Measurements from ENCODE around the gene ABCG5.

The ABCG5 gene

DNA sequence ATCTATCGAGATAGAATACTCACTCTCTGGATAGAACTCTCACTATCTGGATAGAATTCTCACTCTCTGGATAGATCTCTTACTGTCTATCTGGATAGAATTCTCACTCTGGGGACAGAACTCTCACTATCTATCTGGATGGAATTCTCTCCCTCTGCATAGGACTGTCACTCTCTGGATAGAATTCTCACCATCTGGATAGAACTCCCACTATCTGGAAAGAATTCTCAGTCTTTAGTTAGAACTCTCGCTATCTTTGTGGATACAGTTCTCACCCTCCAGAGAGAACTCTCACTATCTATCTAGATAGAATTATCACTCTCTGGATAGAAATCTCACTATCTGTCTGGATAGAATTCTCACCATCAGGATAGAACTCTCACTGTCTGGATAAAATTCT is 16.7 kb upstream of the ABCG5 start:
- no peak overlapping the region for H2BK15ac ChIP-seq (replicated peaks; ENCODE audit: low read depth)

GRCh38 chr2:43854671-43855070 is 16.0 kb upstream of the ABCG5 start:
- no peak overlapping the region for H3K18ac ChIP-seq (ENCODE audit: low read length)
- no peaks in the 10 kb centered on the region for H3K27me3 ChIP-seq (ENCODE audit: insufficient read depth, low read length, poor library complexity)
- no peak overlapping the region for H3K23ac ChIP-seq (ENCODE audit: low read length)
- WGBS (ENCODE audit: extremely low coverage, insufficient coverage, low lambda C conversion rate), result no CpG with 5 or more reads among the region's 3 CpGs
- H3K4me1 ChIP-seq (ENCODE audit: control insufficient read depth, low read depth, low read length), result no peaks in the 10 kb centered on the region
- H3K79me2 ChIP-seq (ENCODE audit: control insufficient read depth, insufficient read depth, low read length), result no peaks in the 10 kb centered on the region
- no peak overlapping the region for H2BK120ac ChIP-seq (ENCODE audit: low read depth, low read length)
- no peak overlapping the region for H3K4ac ChIP-seq (ENCODE audit: low read depth, low read length)
- H3K4me3 ChIP-seq (ENCODE audit: low read length), result no peak overlapping the region
- H3K79me1 ChIP-seq (ENCODE audit: low read length), result no peaks in the 10 kb centered on the region
- H3K36me3 ChIP-seq (ENCODE audit: control insufficient read depth, insufficient read depth, low read length), result no peaks in the 10 kb centered on the region
- H4K8ac ChIP-seq (ENCODE audit: low read depth, low read length), result no peak overlapping the region
- no peak for DNase-seq
- no peak overlapping the region for H2AK5ac ChIP-seq (ENCODE audit: low read length)
- H2BK15ac ChIP-seq (replicated peaks; ENCODE audit: low read depth), result no peak overlapping the region
- H3K27ac ChIP-seq (ENCODE audit: low read depth, low read length), result no peak overlapping the region
- H3K4me2 ChIP-seq (ENCODE audit: low read length), result no peak overlapping the region
- H2BK5ac ChIP-seq (ENCODE audit: low read length), result no peak overlapping the region
- H3K56ac ChIP-seq (ENCODE audit: low read length), result no peak overlapping the region
- no peak overlapping the region for H4K5ac ChIP-seq (ENCODE audit: low read length)
- H3K9ac ChIP-seq (ENCODE audit: low read length), result no peak overlapping the region

More for the DNA sequence above, 16.7 kb upstream of the ABCG5 start:
- Histone ChIP-seq H2AK5ac (ENCODE audit: low read length) (no peak overlapping the region), H3K27me3 (ENCODE audit: insufficient read depth, low read length, poor library complexity) (peaks cover under 1% of the 10 kb centered on the region), H3K79me1 (ENCODE audit: low read length) (no peaks in the 10 kb centered on the region), H3K79me2 (ENCODE audit: control insufficient read depth, insufficient read depth, low read length) (no peaks in the 10 kb centered on the region), H3K27ac (ENCODE audit: low read depth, low read length) (no peak overlapping the region), H3K4me1 (ENCODE audit: control insufficient read depth, low read depth, low read length) (no peaks in the 10 kb centered on the region), H4K5ac (ENCODE audit: low read length) (no peak overlapping the region), H3K18ac (ENCODE audit: low read length) (no peak overlapping the region), H2BK120ac (ENCODE audit: low read depth, low read length) (no peak overlapping the region), H3K4me2 (ENCODE audit: low read length) (no peak overlapping the region), H4K8ac (ENCODE audit: low read depth, low read length) (no peak overlapping the region), H2BK5ac (ENCODE audit: low read length) (no peak overlapping the region), H3K36me3 (ENCODE audit: control insufficient read depth, insufficient read depth, low read length) (no peaks in the 10 kb centered on the region), H3K4ac (ENCODE audit: low read depth, low read length) (no peak overlapping the region), H3K4me3 (ENCODE audit: low read length) (no peak overlapping the region), H3K9ac (ENCODE audit: low read length) (no peak overlapping the region), H3K56ac (ENCODE audit: low read length) (no peak overlapping the region), H3K23ac (ENCODE audit: low read length) (no peak overlapping the region)
- DNase-seq, result peak; percentile 33
- WGBS (ENCODE audit: extremely low coverage, insufficient coverage, low lambda C conversion rate), result no CpG with 5 or more reads among the region's 2 CpGs

DNA sequence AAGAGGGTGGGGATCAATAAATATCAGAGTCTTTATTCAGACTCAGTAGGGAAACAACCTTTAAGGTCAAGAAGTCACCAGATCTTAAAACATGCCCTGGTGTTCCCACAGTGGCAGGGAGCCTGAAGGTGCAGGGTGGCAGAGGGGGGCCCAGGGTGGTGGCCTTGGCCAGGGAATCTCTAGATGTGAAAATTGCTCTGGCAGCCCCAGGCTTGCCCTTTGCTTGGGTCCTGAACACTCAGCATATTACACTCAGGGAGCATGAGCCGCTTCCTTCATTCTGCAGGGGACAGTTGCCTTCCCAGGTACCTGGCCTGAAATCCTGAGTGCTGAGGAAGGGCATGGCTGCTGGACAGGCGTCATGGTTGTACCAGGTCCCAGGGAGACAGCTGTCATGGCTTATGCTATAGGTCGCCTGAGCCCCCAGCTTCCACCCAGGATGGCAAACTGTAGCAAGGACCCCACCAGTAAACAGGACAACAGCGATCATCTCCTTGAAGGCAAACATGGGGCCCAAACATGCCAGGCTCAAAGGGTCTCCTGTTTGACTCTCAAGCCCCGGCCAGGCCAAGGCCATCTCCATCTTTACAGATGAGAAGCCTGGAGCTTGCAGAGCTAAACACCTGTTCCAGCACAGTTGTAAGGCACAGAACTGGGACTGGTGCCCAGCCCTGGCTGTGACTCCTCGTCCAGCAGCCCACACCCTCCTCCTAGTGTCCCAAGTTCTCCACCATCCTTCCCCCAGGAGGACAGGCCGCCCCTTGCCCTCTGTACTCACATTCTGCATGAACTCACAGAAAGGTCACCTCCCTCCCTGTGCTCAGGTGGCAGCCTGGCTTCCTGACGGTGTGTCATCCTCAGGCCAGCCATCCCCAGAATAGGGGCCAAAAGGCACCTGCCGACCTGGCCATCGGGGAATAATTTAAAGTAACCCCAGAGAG is 14.8 kb upstream of the ABCG5 start:
- Histone ChIP-seq H3K18ac (ENCODE audit: low read length) (no peak overlapping the region), H4K8ac (ENCODE audit: low read depth, low read length) (no peak overlapping the region), H3K56ac (ENCODE audit: low read length) (no peak overlapping the region), H3K36me3 (ENCODE audit: control insufficient read depth, insufficient read depth, low read length) (no peaks in the 10 kb centered on the region), H3K79me2 (ENCODE audit: control insufficient read depth, insufficient read depth, low read length) (no peaks in the 10 kb centered on the region), H2AK5ac (ENCODE audit: low read length) (no peak overlapping the region), H3K4me3 (ENCODE audit: low read length) (no peak overlapping the region), H2BK5ac (ENCODE audit: low read length) (no peak overlapping the region), H3K4me2 (ENCODE audit: low read length) (no peak overlapping the region), H3K4me1 (ENCODE audit: control insufficient read depth, low read depth, low read length) (no peaks in the 10 kb centered on the region), H3K79me1 (ENCODE audit: low read length) (no peaks in the 10 kb centered on the region), H3K23ac (ENCODE audit: low read length) (no peak overlapping the region), H3K27ac (ENCODE audit: low read depth, low read length) (no peak overlapping the region), H2BK15ac (replicated peaks; ENCODE audit: low read depth) (no peak overlapping the region), H3K4ac (ENCODE audit: low read depth, low read length) (no peak overlapping the region), H4K5ac (ENCODE audit: low read length) (no peak overlapping the region), H3K9ac (ENCODE audit: low read length) (no peak overlapping the region), H3K27me3 (ENCODE audit: insufficient read depth, low read length, poor library complexity) (no peaks in the 10 kb centered on the region), H2BK120ac (ENCODE audit: low read depth, low read length) (no peak overlapping the region)
- no peak for DNase-seq
- no CpG with 5 or more reads among the region's 10 CpGs for WGBS (ENCODE audit: extremely low coverage, insufficient coverage, low lambda C conversion rate)

DNA sequence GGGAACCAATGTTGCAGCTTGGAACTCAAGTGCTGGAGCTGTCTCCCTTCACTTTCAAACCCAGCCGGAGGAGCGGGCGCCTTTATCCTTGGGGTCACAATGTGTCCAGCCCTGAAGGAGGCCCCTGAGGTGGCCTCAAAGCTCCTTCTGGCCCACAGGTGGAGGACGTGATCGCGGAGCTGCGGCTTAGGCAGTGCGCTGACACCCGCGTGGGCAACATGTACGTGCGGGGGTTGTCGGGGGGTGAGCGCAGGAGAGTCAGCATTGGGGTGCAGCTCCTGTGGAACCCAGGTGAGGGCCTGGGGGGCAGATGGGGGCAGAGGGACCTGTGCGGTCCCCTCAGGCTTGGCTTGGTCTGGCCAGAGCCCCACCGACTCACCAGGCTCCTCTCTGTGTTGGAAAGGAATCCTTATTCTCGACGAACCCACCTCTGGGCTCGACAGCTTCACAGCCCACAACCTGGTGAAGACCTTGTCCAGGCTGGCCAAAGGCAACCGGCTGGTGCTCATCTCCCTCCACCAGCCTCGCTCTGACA is 13.6 kb upstream of the ABCG5 start:
- Histone ChIP-seq H3K27ac (ENCODE audit: low read depth, low read length) (no peak overlapping the region), H3K23ac (ENCODE audit: low read length) (no peak overlapping the region), H3K36me3 (ENCODE audit: control insufficient read depth, insufficient read depth, low read length) (no peaks in the 10 kb centered on the region), H2BK15ac (replicated peaks; ENCODE audit: low read depth) (no peak overlapping the region), H3K4me2 (ENCODE audit: low read length) (no peak overlapping the region), H3K56ac (ENCODE audit: low read length) (no peak overlapping the region), H3K79me2 (ENCODE audit: control insufficient read depth, insufficient read depth, low read length) (no peaks in the 10 kb centered on the region), H4K8ac (ENCODE audit: low read depth, low read length) (no peak overlapping the region), H3K4me3 (ENCODE audit: low read length) (no peak overlapping the region), H2AK5ac (ENCODE audit: low read length) (no peak overlapping the region), H3K9ac (ENCODE audit: low read length) (no peak overlapping the region), H3K18ac (ENCODE audit: low read length) (no peak overlapping the region), H2BK120ac (ENCODE audit: low read depth, low read length) (no peak overlapping the region), H3K4ac (ENCODE audit: low read depth, low read length) (no peak overlapping the region), H3K79me1 (ENCODE audit: low read length) (no peaks in the 10 kb centered on the region), H2BK5ac (ENCODE audit: low read length) (no peak overlapping the region), H4K5ac (ENCODE audit: low read length) (no peak overlapping the region), H3K27me3 (ENCODE audit: insufficient read depth, low read length, poor library complexity) (no peaks in the 10 kb centered on the region), H3K4me1 (ENCODE audit: control insufficient read depth, low read depth, low read length) (no peaks in the 10 kb centered on the region)
- no CpG with 5 or more reads among the region's 21 CpGs for WGBS (ENCODE audit: extremely low coverage, insufficient coverage, low lambda C conversion rate)
- DNase-seq, result no peak

DNA sequence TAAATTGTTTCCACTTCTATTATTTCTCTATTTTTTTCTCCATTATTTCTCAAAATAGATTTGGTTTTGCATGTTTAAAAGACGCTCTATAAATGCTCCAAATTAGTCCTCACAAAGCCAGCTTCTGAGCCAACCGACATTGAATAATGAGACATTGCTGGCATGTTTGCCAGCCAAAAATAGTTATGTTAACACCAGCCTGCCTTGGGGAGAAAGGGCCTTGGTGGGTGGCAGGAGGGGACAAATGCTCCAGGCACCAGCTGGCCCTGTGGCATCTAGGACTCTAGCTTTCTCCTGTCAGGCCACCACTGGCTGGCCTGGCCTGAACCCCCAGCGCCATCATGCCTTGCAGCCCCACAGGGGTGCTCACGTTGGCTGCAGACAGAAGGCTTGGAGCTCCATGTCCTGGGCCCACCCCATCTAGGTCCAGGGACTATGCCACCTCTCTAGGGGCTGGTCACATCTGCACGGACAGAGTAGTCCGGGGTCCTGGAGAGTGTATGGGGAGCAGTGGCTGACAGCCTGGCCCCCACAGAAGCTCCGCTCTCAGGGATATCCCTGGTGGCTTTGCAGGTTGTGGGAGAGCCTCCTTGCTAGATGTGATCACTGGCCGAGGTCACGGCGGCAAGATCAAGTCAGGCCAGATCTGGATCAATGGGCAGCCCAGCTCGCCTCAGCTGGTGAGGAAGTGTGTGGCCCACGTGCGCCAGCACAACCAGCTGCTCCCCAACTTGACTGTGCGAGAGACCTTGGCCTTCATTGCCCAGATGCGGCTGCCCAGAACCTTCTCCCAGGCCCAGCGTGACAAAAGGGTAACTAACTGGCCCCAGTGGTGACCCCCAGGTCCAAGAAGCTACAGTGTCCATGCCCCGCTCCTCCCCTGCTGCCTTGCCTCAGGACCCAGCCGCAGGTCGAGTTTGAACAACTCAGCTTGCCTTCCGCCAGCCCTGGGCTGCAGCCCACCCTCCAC is 12.7 kb upstream of the ABCG5 start:
- Histone ChIP-seq H2AK5ac (ENCODE audit: low read length) (no peak overlapping the region), H2BK120ac (ENCODE audit: low read depth, low read length) (no peak overlapping the region), H4K5ac (ENCODE audit: low read length) (no peak overlapping the region), H3K27ac (ENCODE audit: low read depth, low read length) (no peak overlapping the region), H3K23ac (ENCODE audit: low read length) (no peak overlapping the region), H3K4me3 (ENCODE audit: low read length) (no peak overlapping the region), H3K36me3 (ENCODE audit: control insufficient read depth, insufficient read depth, low read length) (no peaks in the 10 kb centered on the region), H3K27me3 (ENCODE audit: insufficient read depth, low read length, poor library complexity) (no peaks in the 10 kb centered on the region), H3K4me1 (ENCODE audit: control insufficient read depth, low read depth, low read length) (no peaks in the 10 kb centered on the region), H3K79me1 (ENCODE audit: low read length) (no peaks in the 10 kb centered on the region), H2BK15ac (replicated peaks; ENCODE audit: low read depth) (no peak overlapping the region), H2BK5ac (ENCODE audit: low read length) (no peak overlapping the region), H3K9ac (ENCODE audit: low read length) (no peak overlapping the region), H3K56ac (ENCODE audit: low read length) (no peak overlapping the region), H4K8ac (ENCODE audit: low read depth, low read length) (no peak overlapping the region), H3K4ac (ENCODE audit: low read depth, low read length) (no peak overlapping the region), H3K79me2 (ENCODE audit: control insufficient read depth, insufficient read depth, low read length) (no peaks in the 10 kb centered on the region), H3K18ac (ENCODE audit: low read length) (no peak overlapping the region), H3K4me2 (ENCODE audit: low read length) (no peak overlapping the region)
- DNase-seq, result no peak
- no CpG with 5 or more reads among the region's 20 CpGs for WGBS (ENCODE audit: extremely low coverage, insufficient coverage, low lambda C conversion rate)
